H9 (cell line): ENCODE data around the gene TIMM22. TPM values are rescaled to one million over a fixed set of nuclear protein-coding genes. Genes with fewer than 3 reads are reported as not detected.

Experiments
- DNase-seq: peaks from one replicate; pipeline ENCODE4 v3.0.0-alpha.2; 2017
- H2AFZ ChIP-seq: one replicate; pipeline ENCODE4 v1.6.1; 2013; ENCODE audit warnings: mild to moderate bottlenecking, low read length, control low read depth, moderate library complexity
- H2AK5ac ChIP-seq: 2 replicates; pipeline ENCODE4 v1.6.1; 2013; ENCODE audit warnings: low read length, control low read depth, mixed read lengths; ENCODE audit not compliant: insufficient read length
- H2BK120ac ChIP-seq: one replicate; pipeline ENCODE4 v1.6.1; 2013; ENCODE audit warnings: low read depth, mild to moderate bottlenecking, low read length, control low read depth, inconsistent platforms; ENCODE audit not compliant: poor library complexity, severe bottlenecking
- H2BK12ac ChIP-seq: 2 replicates; pipeline ENCODE4 v1.6.1; 2013; ENCODE audit warnings: low read length, control low read depth, mixed read lengths, low read depth; ENCODE audit not compliant: insufficient read length
- H2BK15ac ChIP-seq: 2 replicates; pipeline ENCODE4 v1.6.1; 2013; ENCODE audit warnings: low read depth, low read length, control low read depth
- H2BK20ac ChIP-seq: one replicate; pipeline ENCODE4 v1.6.1; 2013; ENCODE audit warnings: low read depth, mild to moderate bottlenecking, low read length, control low read depth, inconsistent platforms; ENCODE audit not compliant: poor library complexity, severe bottlenecking
- H2BK5ac ChIP-seq: 2 replicates; pipeline ENCODE4 v1.6.1; 2013; ENCODE audit warnings: low read length, control low read depth, mixed read lengths; ENCODE audit not compliant: insufficient read length
- H3K14ac ChIP-seq: 2 replicates; pipeline ENCODE4 v1.6.1; 2013; ENCODE audit warnings: low read length, control low read depth; ENCODE audit not compliant: insufficient read depth
- H3K18ac ChIP-seq: 2 replicates; pipeline ENCODE4 v1.6.1; 2013; ENCODE audit warnings: low read depth, mild to moderate bottlenecking, mixed read lengths, low read length, control low read depth; ENCODE audit not compliant: insufficient read length
- H3K23ac ChIP-seq: 2 replicates; pipeline ENCODE4 v1.6.1; 2013; ENCODE audit warnings: low read length, control low read depth, mixed read lengths, low read depth; ENCODE audit not compliant: insufficient read length
- H3K23me2 ChIP-seq: 2 replicates; pipeline ENCODE4 v1.6.1; 2013; ENCODE audit warnings: low read depth, mild to moderate bottlenecking, mixed read lengths, low read length, control low read depth; ENCODE audit not compliant: insufficient read length, poor library complexity, severe bottlenecking
- H3K27ac ChIP-seq: 2 replicates; pipeline ENCODE4 v1.5.1; 2013; ENCODE audit warnings: low read length, control low read depth, mixed read lengths, low read depth; ENCODE audit not compliant: insufficient read length
- H3K27me3 ChIP-seq: 2 replicates; pipeline ENCODE4 v1.6.1; 2013; ENCODE audit warnings: low read length, control low read depth, inconsistent platforms; ENCODE audit not compliant: insufficient read depth
- H3K4ac ChIP-seq: 2 replicates; pipeline ENCODE4 v1.6.1; 2013; ENCODE audit warnings: low read depth, mild to moderate bottlenecking, control low read depth, inconsistent platforms, low read length, moderate library complexity
- H3K4me1 ChIP-seq: 2 replicates; pipeline ENCODE4 v1.6.1; 2013; ENCODE audit warnings: low read length, control low read depth, inconsistent platforms; ENCODE audit not compliant: insufficient read depth
- H3K4me2 ChIP-seq: 2 replicates; pipeline ENCODE4 v1.6.1; 2013; ENCODE audit warnings: low read length, control low read depth, mixed read lengths; ENCODE audit not compliant: insufficient read length, insufficient read depth
- H3K56ac ChIP-seq: 2 replicates; pipeline ENCODE4 v1.6.1; 2013; ENCODE audit warnings: low read depth, mild to moderate bottlenecking, mixed read lengths, low read length, control low read depth; ENCODE audit not compliant: insufficient read length
- H3K79me1 ChIP-seq: 2 replicates; pipeline ENCODE4 v1.6.1; 2013; ENCODE audit warnings: low read depth, mild to moderate bottlenecking, moderate library complexity, low read length, control low read depth, inconsistent platforms; ENCODE audit not compliant: insufficient read depth, poor library complexity, severe bottlenecking
- H3K79me2 ChIP-seq: 2 replicates; pipeline ENCODE4 v1.6.1; 2013; ENCODE audit warnings: low read length, control low read depth, inconsistent platforms; ENCODE audit not compliant: insufficient read depth
- H3K9ac ChIP-seq: 2 replicates; pipeline ENCODE4 v1.6.1; 2013; ENCODE audit warnings: low read length, control low read depth, mixed read lengths; ENCODE audit not compliant: insufficient read length; ENCODE audit errors: extremely low read depth
- H3K9me3 ChIP-seq: one replicate; pipeline ENCODE4 v1.6.1; 2013; ENCODE audit warnings: low read depth, low read length, inconsistent platforms; ENCODE audit not compliant: control insufficient read depth
- H3T11ph ChIP-seq: one replicate; pipeline ENCODE4 v1.6.1; 2013; ENCODE audit warnings: mild to moderate bottlenecking, low read length, control low read depth, inconsistent platforms
- H4K20me1 ChIP-seq: one replicate; pipeline ENCODE4 v1.6.1; 2013; ENCODE audit not compliant: control insufficient read depth, insufficient read length, insufficient read depth
- H4K5ac ChIP-seq: 2 replicates; pipeline ENCODE4 v1.6.1; 2013; ENCODE audit warnings: low read depth, mild to moderate bottlenecking, mixed read lengths, low read length, control low read depth; ENCODE audit not compliant: insufficient read length
- H4K8ac ChIP-seq: replicated peaks from 2 replicates; pipeline ENCODE4 v1.6.1; 2013; ENCODE audit warnings: low read length, control low read depth, mixed read lengths, low read depth; ENCODE audit not compliant: insufficient read length
- H4K91ac ChIP-seq: 2 replicates; pipeline ENCODE4 v1.6.1; 2013; ENCODE audit warnings: low read depth, mild to moderate bottlenecking, moderate library complexity, mixed read lengths, low read length, control low read depth; ENCODE audit not compliant: insufficient read length
- H3K27ac Mint-ChIP-seq, 3 experiments: 2 replicates in 2 of 3; 3 replicates in 1 of 3; pipeline ENCODE4 v1.8.0; 2020 to 2021; ENCODE audit warnings: mixed read lengths in 3 of 3, mild to moderate bottlenecking in 1 of 3, moderate library complexity in 1 of 3
- H3K27me3 Mint-ChIP-seq: 2 replicates; pipeline ENCODE4 v1.8.0; 2021; ENCODE audit warnings: low read depth, mild to moderate bottlenecking, moderate library complexity, mixed read lengths
- H3K36me3 Mint-ChIP-seq, 3 experiments: 2 replicates in 2 of 3; 3 replicates in 1 of 3; pipeline ENCODE4 v1.8.0; 2020 to 2021; ENCODE audit warnings: low read depth in 3 of 3, mixed read lengths in 3 of 3; ENCODE audit not compliant: insufficient read depth in 1 of 3
- H3K4me1 Mint-ChIP-seq, 2 experiments: 2 replicates each; pipeline ENCODE4 v1.8.0; 2020; ENCODE audit warnings: mixed read lengths in 2 of 2
- H3K4me3 Mint-ChIP-seq, 2 experiments: 2 replicates in 1 of 2; 3 replicates in 1 of 2; pipeline ENCODE4 v1.8.0; 2020 to 2021; ENCODE audit warnings: mild to moderate bottlenecking in 2 of 2, mixed read lengths in 2 of 2, moderate library complexity in 1 of 2
- H3K9me3 Mint-ChIP-seq, 2 experiments: 2 replicates in 1 of 2; 3 replicates in 1 of 2; pipeline ENCODE4 v1.8.0; 2020; ENCODE audit warnings: mild to moderate bottlenecking in 2 of 2, mixed read lengths in 2 of 2, moderate library complexity in 1 of 2
- CTCF ChIP-seq: fragments of 200-600 bp; sonication (generic); conservative IDR thresholded peaks from 3 replicates; pipeline ENCODE4 v1.8.0; 2021; ENCODE audit warnings: antibody characterized with exemption, mild to moderate bottlenecking
- WGBS: extraction: QIAGEN DNeasy Blood & Tissue Kit; methylation state at CpG from one replicate; pipeline ENCODE4 v1.1.7; 2013; ENCODE audit warnings: missing lambda C conversion rate, low lambda C conversion rate, mixed read lengths; ENCODE audit not compliant: insufficient read length; ENCODE audit errors: extremely low coverage; 5-methylcytosine and 5-hydroxymethylcytosine counted together
- total RNA-seq: library from RNA; stranded (reverse); gene quantifications from 2 replicates; pipeline ENCODE4 v1.2.1, GENCODE V29; 2021

Gene TIMM22
- total RNA-seq, 1 experiment from 2014 or later = 23.0 TPM

- no peak within 1 kb of the TSS for H3K27ac ChIP-seq
- peaks cover 11% of the 10 kb centered on the region for H3K4me1 ChIP-seq
- H3K23ac ChIP-seq = no peak within 1 kb of the TSS
- Mint-ChIP-seq H3K27ac (peak within 1 kb of the TSS in 2 of 3 experiments; percentile 78 to 91; a peak in 4 of 7 replicates), H3K4me3 (peak within 1 kb of the TSS; percentile 79 to 93), H3K27me3 (no peaks in the 10 kb centered on the region), H3K36me3 (peaks cover 0 to 3% (median 2%) of the 10 kb centered on the region in 3 experiments; a peak in 2 of 7 replicates), H3K4me1 (peaks cover 40% of the 10 kb centered on the region in 2 experiments), H3K9me3 (no peaks in the 10 kb centered on the region; a peak in 1 of 5 replicates)
- peak; percentile 91 for DNase-seq
- H3K56ac ChIP-seq = no peak within 1 kb of the TSS
- no peak within 1 kb of the TSS for H2AFZ ChIP-seq
- no peaks in the 10 kb centered on the region for H3K9me3 ChIP-seq
- H2BK5ac ChIP-seq = no peak within 1 kb of the TSS
- H3K79me1 ChIP-seq = no peaks in the 10 kb centered on the region
- WGBS = no CpG with 5 or more reads among the region's 94 CpGs
- no peak within 1 kb of the TSS for H3T11ph ChIP-seq
- H4K8ac ChIP-seq = no peak within 1 kb of the TSS
- no peaks in the 10 kb centered on the region for H4K20me1 ChIP-seq
- H4K5ac ChIP-seq = no peak within 1 kb of the TSS
- H3K18ac ChIP-seq = peak within 1 kb of the TSS; percentile 53
- no peak within 1 kb of the TSS for H3K4ac ChIP-seq
- peak within 1 kb of the TSS; percentile 83 for H3K4me2 ChIP-seq
- H3K79me2 ChIP-seq = peaks cover 22% of the 10 kb centered on the region
- peak; percentile 22; the same call in 1 of the 3 replicates for TF ChIP-seq CTCF
- H2BK120ac ChIP-seq = peak within 1 kb of the TSS; percentile 19
- peaks cover 18% of the 10 kb centered on the region for H3K23me2 ChIP-seq
- no peak within 1 kb of the TSS for H2BK12ac ChIP-seq
- H2AK5ac ChIP-seq = no peak within 1 kb of the TSS
- no peaks in the 10 kb centered on the region for H3K27me3 ChIP-seq
- no peak within 1 kb of the TSS for H2BK15ac ChIP-seq
- peak within 1 kb of the TSS; percentile 84 for H3K14ac ChIP-seq
- no peak within 1 kb of the TSS for H4K91ac ChIP-seq
- no peak within 1 kb of the TSS for H2BK20ac ChIP-seq
- peak within 1 kb of the TSS; percentile 73 for H3K9ac ChIP-seq
These were observed 17.2 kb upstream of the TIMM22 start, which contains the start of gene NXN for GRCh38 chr17:979539-980405. NXN (minus strand) TSS chr17:979776.
